Kidney tubule cell (primary cell): ENCODE data around the gene CLPTM1.
"Not testable (repeated sequence)": the region's sequence is repeated elsewhere in the genome, so short reads cannot be mapped to it uniquely, and the experiment has no call there.

Source experiments
- DNase-seq: peaks from one replicate; pipeline ENCODE4 v3.0.0-alpha.2; 2018; ENCODE audit warnings: low spot score

CLPTM1 gene

GRCh38 chr19:44954649-44955504 lies at the start of gene CLPTM1:
Gene CLPTM1, plus strand, starts transcription at chr19:44955380. Its CDS starts 16 bp downstream, at chr19:44955396.
- DNase-seq = peak; percentile 96

GRCh38 chr19:44905437-44906160 lies 49.6 kb upstream of the CLPTM1 start, which contains the start of gene APOE:
Gene APOE, plus strand, starts transcription at chr19:44905796. Its CDS starts 829 bp downstream, at chr19:44906625.
- no peak for DNase-seq

GRCh38 chr19:44907613-44908012 lies 47.6 kb upstream of the CLPTM1 start:
- DNase-seq = no peak

GRCh38 chr19:44908074-44908835 lies 46.9 kb upstream of the CLPTM1 start:
- DNase-seq = no peak

- DNase-seq = no peak
Measured at GRCh38 chr19:44908836-44909261, 46.3 kb upstream of the CLPTM1 start.

DNA sequence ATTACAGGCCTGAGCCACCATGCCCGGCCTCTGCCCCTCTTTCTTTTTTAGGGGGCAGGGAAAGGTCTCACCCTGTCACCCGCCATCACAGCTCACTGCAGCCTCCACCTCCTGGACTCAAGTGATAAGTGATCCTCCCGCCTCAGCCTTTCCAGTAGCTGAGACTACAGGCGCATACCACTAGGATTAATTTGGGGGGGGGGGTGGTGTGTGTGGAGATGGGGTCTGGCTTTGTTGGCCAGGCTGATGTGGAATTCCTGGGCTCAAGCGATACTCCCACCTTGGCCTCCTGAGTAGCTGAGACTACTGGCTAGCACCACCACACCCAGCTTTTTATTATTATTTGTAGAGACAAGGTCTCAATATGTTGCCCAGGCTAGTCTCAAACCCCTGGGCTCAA lies 45.4 kb upstream of the CLPTM1 start:
- DNase-seq = no peak

- DNase-seq = not testable (repeated sequence)
Measured at GRCh38 chr19:44911896-44912295, 43.3 kb upstream of the CLPTM1 start.

- DNase-seq = no peak
Measured at GRCh38 chr19:44912854-44913253, 42.3 kb upstream of the CLPTM1 start.

DNA sequence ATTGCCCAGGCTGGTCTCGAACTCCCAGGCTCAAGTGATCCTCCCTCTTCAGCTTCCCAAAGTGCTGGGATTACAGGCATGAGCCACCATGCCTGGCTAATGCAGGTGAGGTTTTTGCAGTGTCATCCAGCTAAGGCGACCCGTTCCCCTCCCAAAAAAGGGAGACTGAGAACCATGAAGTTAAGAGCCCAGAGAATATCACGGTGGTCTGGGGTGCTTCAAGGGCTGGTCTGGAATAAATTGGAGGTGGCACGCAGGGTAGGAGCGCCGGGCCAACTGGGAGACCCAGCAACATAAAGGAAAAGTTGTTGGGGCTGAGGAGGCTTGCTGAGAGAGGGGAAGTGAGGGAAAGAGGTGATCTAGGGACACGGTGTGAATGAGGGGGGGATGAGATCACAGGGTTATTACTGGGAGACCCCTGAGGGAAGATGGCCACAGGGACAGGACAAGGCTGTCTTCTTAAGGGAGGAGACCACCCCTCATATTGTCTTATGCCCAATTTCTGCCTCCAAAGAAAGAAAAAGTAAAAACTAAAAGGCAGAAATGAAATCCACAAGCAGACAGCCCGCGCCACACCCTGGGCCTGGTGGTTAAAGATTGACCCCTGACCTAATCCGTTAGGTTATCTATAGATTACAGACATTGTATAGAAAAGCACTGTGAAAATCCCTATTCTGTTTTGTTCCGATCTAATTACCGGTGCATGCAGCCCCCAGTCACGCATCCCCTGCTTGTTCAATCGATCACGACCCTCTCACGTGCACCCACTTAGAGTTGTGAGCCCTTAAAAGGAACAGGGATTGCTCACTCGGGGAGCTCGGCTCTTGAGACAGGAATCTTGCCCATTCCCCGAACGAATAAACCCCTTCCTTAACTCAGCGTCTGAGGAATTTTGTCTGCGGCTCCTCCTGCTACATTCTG lies 41.4 kb upstream of the CLPTM1 start:
- not testable (repeated sequence) for DNase-seq

DNA sequence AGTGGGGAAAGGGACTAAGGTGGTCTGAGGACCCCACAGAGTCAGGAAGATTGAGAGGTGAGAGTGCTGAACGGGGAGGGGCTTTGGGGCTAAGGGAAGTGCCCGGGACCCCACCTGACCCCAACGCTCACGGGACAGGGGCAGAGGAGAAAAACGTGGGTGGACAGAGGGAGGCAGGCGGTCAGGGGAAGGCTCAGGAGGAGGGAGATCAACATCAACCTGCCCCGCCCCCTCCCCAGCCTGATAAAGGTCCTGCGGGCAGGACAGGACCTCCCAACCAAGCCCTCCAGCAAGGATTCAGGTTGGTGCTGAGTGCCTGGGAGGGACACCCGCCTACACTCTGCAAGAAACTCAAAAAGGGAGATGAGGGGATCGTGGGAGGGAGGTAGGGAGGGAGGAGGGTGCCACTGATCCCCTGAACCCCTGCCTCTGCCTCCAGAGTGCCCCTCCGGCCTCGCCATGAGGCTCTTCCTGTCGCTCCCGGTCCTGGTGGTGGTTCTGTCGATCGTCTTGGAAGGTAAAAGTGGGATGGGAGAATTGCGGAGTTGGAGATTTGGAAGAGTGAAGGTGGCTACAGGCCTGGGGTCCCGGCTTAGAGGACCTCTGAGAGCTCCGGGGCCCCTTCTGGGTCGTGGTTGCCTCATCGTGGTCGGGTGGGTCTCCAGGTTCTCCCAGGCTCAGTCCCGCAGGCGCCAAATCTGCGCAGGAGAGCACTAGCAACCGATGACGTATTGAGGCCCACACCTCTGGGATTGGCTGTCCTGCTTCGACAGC lies 40.6 kb upstream of the CLPTM1 start, which contains the start of gene APOC1:
TSS of gene APOC1 (plus strand) at position 176 of the 774 bp plus-strand sequence. CDS start at position 460, 284 bp downstream.
- DNase-seq = peak; percentile 74

- no peak for DNase-seq
Measured at GRCh38 chr19:44924243-44924725, 30.9 kb upstream of the CLPTM1 start.

DNA sequence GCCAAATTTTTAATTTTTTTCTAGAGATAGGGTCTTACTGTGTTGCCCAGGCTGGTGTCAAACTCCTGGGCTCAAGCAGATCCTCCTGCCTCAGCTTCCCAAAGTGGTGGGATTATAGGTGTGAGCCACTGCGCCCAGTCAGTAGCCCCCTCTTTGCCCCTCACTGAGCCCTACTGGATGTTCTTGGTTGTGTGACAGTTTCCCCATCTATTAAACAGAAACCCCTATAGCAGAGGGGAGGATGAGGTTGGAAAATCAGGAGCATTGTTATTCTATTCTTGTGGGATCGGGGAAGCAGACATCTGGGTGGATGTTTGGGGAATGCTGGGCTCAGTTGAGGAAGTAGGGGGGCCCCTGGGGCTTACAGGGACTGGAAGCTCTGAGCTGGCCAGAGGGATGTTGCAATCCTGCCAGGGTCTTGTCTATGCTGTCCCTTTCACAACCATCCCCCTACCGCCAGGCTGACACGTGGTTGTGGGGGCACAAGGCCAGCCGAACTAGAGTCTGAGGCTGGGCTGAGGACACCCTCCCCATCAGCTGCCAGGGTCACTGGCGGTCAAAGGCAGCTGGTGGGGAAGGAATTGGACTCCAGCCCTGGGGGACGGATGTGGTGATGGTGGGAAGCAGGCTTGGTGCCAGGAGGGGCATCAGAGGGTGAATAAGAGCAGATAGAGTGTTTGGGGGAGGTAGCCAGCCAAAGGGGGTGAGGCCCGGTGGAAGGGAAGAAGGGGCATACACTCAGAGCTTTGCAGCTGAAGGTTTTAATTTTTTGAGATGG lies 29.9 kb upstream of the CLPTM1 start:
- no peak for DNase-seq

DNA sequence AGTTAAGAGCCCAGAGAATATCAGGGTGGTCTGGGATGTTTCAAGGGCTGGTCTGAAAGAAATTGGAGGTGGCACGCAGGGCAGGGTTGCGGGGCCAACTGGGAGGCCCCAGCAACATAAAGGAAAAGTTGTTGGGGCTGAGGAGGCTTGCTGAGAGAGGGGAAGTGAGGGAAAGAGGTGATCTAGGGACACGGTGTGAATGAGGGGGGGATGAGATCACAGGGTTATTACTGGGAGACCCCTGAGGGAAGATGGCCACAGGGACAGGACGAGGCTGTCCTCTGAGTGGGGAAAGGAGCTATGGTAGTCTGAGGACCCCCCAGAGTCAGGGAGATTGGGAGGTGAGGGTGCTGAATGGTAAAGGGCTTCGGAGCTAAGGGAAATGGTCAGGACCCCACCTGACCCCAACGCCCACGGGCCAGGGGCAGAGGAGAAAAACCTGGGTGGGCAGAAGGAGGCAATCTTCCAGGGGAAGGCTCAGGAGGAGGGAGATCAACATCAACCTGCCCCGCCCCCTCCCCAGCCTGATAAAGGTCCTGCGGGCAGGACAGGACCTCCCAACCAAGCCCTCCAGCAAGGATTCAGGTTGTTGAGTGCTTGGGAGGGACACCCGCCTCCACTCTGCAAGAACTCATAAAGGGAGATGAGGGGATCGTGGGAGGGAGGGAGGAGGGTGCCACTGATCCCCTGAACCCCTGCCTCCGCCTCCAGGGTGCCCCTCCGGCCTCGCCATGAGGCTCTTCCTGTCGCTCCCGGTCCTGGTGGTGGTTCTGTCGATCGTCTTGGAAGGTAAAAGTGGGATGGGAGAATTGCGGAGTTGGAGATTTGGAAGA lies 28.7 kb upstream of the CLPTM1 start:
- DNase-seq = not testable (repeated sequence)

- DNase-seq = no peak
Measured at GRCh38 chr19:44927746-44928145, 27.4 kb upstream of the CLPTM1 start.

GRCh38 chr19:44930088-44930487 lies 25.1 kb upstream of the CLPTM1 start:
- DNase-seq = no peak

DNA sequence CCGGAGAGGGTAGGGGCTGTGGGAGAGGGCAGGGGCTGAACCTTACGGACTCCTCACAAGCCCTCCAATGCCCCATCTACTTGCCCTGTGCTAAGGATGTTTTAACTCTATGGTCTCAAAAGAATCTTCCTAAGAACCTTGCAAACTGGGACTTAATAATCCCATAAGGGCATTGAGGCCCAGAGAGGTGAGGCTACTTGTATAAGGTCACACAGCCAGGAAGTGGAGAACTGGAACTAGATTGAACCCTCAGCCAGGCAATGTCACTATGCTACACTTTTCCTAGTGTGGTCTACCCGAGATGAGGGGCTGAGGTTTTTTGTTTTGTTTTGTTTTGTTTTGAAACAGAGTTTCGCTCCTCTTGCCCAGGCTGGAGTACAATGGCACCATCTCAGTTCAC lies 23.6 kb upstream of the CLPTM1 start:
- DNase-seq = no peak

GRCh38 chr19:44939668-44940067 lies 15.5 kb upstream of the CLPTM1 start:
- DNase-seq = no peak

- no peak for DNase-seq
Measured at GRCh38 chr19:44942067-44942571, 13.1 kb upstream of the CLPTM1 start, which contains the start of gene APOC4. Gene APOC4, plus strand, starts transcription at chr19:44942237. Its CDS starts 41 bp downstream, at chr19:44942278.
